ENCODE results near the gene TUBGCP2. TPM values are rescaled to one million over a fixed set of nuclear protein-coding genes. Genes with fewer than 3 reads are reported as not detected.

Gene TUBGCP2
- total and polyA plus RNA-seq, 12 donors = 31.5 to 77.6 (median 37.3) TPM

- no peak for ATAC-seq
- WGBS, 2 donors = 19 to 23% methylated on average over 44 of the region's 44 CpGs
- Histone ChIP-seq H3K4me3 (no peak overlapping the region), H3K9me3 (no peaks in the 10 kb centered on the region), H3K27ac (no peak overlapping the region), H3K36me3 (no peaks in the 10 kb centered on the region), H3K27me3 (peaks cover 27 to 97% (median 92%) of the 10 kb centered on the region in 7 donors), H3K4me1 (peaks cover 0 to 20% (median 4%) of the 10 kb centered on the region in 9 donors)
- TF ChIP-seq CTCF (IDR thresholded peaks at IDR 0.05) = no peak
- intact Hi-C loops (cut with DNase I) = no loop called here
- DNase-seq = no peak
These were observed 77.3 kb downstream of the TUBGCP2 start for GRCh38 chr10:133231244-133231945.

GRCh38 chr10:133230387-133231195 lies 78.1 kb downstream of the TUBGCP2 start:
- DNase-seq = peak in 1 of 2 donors; percentile 38
- no peak for TF ChIP-seq CTCF (IDR thresholded peaks at IDR 0.05)
- H3K9me3 ChIP-seq = no peaks in the 10 kb centered on the region
- peaks cover 0 to 12% (median 3%) of the 10 kb centered on the region in 9 donors for H3K4me1 ChIP-seq
- peaks cover 19 to 97% (median 92%) of the 10 kb centered on the region in 7 donors for H3K27me3 ChIP-seq
- ATAC-seq = no peak
- peak overlapping the region in 1 of 10 donors; percentile 12 for H3K4me3 ChIP-seq
- H3K36me3 ChIP-seq = no peaks in the 10 kb centered on the region
- H3K27ac ChIP-seq = no peak overlapping the region
- intact Hi-C loops (cut with DNase I) = no loop called here
- 1% methylated on average over 70 to 121 of the region's 122 CpGs for WGBS, 2 donors

GRCh38 chr10:133230044-133230361 lies 78.7 kb downstream of the TUBGCP2 start, which contains the start of gene UTF1:
Gene UTF1 (plus strand): TSS chr10:133230217. CDS start chr10:133230289, 72 bp downstream.
- Histone ChIP-seq H3K4me3 (peak within 1 kb of the TSS in 1 of 10 donors; percentile 12), H3K4me1 (peaks cover 0 to 7% (median 0%) of the 10 kb centered on the region in 9 donors), H3K36me3 (no peaks in the 10 kb centered on the region), H3K9me3 (no peaks in the 10 kb centered on the region), H3K27me3 (peaks cover 14 to 97% (median 92%) of the 10 kb centered on the region in 7 donors), H3K27ac (no peak within 1 kb of the TSS)
- no peak for DNase-seq
- ATAC-seq = no peak
- intact Hi-C loops (cut with DNase I) = no loop called here
- 1 to 2% methylated on average over 28 to 48 of the region's 49 CpGs for WGBS, 2 donors
- TF ChIP-seq CTCF (IDR thresholded peaks at IDR 0.05) = no peak

GRCh38 chr10:133229265-133230043 lies 79.2 kb downstream of the TUBGCP2 start:
- ATAC-seq = no peak
- Histone ChIP-seq H3K27me3 (peaks cover 14 to 98% (median 96%) of the 10 kb centered on the region in 7 donors), H3K27ac (no peak overlapping the region), H3K4me3 (no peak overlapping the region), H3K36me3 (no peaks in the 10 kb centered on the region), H3K4me1 (peaks cover 0 to 6% (median 0%) of the 10 kb centered on the region in 9 donors), H3K9me3 (no peaks in the 10 kb centered on the region)
- intact Hi-C loops (cut with DNase I) = no loop called here
- 5% methylated on average over 58 of the region's 58 CpGs for WGBS, 2 donors
- no peak for DNase-seq
- TF ChIP-seq CTCF (IDR thresholded peaks at IDR 0.05) = no peak
